LHCN-M2 (cell line): ENCODE data around the gene ELF4. TPM values are rescaled to one million over a fixed set of nuclear protein-coding genes. Genes with fewer than 3 reads are reported as not detected.

Experiments used
- DNase-seq: peaks from one replicate; pipeline ENCODE4 v3.0.0-alpha.2; 2012; ENCODE audit warnings: low read depth
- total RNA-seq: library from RNA; depleted of rRNA; stranded (reverse); fragments of >200 nt; gene quantifications from 2 replicates; pipeline ENCODE4 v1.2.3, GENCODE V29; 2014

ELF4 gene
- total RNA-seq, 1 experiment from 2014 or later: 14.2 TPM

DNA sequence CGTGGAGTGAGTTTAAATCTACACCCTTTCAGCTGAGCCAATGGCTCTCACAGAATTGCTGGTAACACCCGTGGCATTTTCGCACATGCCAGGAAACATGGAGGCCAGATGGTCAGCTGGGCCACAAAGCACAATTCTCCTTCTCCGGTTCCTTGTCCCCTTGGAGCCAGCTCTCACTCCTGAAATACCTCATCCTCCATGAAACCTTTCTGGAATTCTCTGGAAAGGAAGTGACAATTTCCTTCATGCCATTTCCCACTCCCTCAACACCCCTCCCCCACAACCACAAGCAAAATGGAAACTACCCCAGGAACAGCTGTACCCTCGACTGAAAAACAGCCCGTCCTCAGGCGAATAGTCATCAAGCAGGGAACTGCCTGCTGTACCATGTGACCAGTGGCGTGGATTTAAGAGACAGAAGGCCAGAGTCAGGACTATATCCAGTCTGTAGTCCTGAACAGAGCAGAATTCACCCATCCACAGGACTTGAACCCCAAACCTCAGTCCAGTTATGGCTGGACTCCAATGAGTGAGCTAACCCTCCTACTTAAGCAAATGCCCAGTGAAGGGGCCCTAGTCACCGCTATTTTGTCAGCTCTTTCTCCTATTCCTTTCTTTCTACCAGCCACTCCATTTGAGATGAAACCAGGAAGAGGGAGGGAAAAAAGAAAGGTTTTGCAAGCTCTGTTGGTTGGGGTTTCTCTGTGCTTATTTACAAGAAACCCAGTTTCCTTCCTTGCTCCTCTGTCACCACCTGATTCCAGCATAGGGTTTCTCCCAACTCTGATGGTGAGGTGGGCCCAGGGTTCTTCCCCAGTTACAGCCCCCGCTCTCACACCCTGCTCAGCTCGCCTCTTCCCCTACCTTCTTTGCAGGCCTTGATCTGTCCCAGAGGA lies 24.5 kb downstream of the ELF4 start:
- peak; percentile 80 for DNase-seq

DNA sequence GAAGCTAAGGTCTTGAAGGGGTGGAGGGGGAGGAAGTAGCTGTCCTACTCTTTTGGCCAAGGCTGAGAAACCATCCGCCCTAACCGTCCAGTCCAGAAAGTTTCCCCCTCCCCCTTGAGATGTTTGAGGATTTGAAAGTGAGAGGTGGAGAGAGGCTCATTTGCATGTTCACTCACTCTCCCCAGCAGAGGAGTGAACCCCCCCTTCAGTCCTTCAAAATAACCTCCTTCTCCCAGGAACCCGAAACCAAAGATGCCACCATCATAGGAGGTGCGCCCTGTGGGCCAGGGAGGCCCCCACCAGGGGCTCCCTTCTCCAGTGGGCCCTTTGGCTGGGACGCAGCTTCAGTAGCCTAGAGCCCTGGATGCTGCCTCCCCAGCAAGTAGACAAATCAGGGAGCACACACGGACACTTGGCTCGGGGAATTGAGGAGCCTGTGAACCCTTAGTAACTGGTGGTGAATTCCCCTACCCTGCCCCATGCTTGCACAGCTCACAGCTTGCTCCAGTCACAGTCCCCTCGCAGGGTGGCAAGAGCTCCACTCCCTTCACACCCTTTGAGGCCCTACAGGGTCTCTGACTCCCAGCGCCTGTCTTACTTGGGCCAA lies 25.6 kb downstream of the ELF4 start:
- DNase-seq: no peak

- no peak for DNase-seq
Measured at GRCh38 chrX:130083656-130084382, 26.5 kb downstream of the ELF4 start.

GRCh38 chrX:130083107-130083490 lies 27.2 kb downstream of the ELF4 start:
- DNase-seq: no peak

DNA sequence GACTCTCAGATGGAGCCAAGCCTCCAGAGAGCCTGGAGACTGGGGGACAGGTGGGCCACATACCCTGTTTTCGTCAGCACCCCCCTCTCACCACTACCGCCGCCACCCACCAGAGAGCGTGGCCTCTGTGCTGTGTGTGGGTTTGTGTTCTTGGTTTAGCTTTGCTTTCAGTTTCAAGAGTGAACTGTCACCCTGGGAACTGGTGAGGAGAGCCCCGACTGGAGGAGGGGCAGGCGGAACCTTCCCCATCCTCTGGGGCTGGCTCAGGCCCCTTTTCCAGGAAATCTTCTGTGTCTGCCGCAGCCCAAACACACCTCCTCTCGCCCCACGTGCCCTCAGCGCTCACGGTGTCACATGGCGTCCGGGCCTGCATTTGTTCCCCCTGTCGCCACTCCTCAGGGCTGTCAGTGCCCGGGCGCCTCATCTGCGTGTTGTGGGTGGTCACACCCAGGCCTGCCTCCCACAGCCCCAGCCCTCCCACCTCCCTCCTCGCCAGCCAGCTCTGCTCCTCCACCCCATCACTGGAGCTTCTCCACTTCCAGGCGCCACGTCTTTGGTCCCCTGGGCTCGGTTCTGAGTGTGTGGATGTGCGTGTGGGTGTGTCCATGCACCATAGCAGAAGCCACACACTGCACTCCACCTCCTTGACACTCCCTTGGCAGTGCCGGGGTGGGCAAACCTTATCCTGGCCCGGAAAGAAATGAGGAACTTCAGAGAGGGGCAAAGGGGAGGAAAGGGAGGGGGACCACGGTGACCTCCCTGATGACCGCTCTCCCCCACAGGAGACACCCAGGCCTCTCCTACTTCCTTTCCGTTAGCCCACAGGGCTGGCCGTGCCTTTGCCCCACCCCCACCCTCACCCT lies 27.8 kb downstream of the ELF4 start:
- DNase-seq: no peak

- no peak for DNase-seq
Measured at GRCh38 chrX:130081421-130082045, 28.8 kb downstream of the ELF4 start.

- DNase-seq: no peak
Measured at GRCh38 chrX:130080791-130081367, 29.4 kb downstream of the ELF4 start.

DNA sequence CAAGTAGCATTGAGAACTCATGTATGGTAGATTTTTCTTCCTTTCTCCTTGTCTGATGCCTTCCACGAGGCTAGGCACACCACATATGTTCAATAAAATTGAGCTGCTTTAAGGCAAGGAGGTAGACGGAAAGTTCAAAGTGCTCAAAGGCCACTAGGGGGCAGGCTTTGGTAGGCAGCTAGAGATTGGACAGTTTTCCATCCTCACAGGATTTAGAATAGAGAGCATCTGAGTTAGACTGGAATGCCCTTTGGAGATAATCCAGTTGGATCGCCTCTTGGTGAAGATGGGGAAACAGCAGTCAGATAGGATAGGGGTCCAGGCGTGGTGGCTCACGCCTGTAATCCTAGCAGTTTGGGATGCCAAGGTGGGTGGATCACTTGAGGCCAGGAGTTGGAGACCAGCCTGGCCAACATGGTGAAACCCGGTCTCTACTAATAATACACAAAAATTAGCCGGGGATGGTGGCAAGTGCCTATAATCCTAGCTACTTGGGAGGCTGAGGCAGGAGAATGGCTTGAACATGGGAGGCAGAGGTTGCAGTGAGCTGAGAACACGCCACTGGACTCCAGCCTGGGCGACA lies 30.4 kb downstream of the ELF4 start:
- peak; percentile 70 for DNase-seq

- DNase-seq: no peak
Measured at GRCh38 chrX:130075777-130076176, 34.5 kb downstream of the ELF4 start.

- DNase-seq: no peak
Measured at GRCh38 chrX:130072345-130072740, 38.0 kb downstream of the ELF4 start.

DNA sequence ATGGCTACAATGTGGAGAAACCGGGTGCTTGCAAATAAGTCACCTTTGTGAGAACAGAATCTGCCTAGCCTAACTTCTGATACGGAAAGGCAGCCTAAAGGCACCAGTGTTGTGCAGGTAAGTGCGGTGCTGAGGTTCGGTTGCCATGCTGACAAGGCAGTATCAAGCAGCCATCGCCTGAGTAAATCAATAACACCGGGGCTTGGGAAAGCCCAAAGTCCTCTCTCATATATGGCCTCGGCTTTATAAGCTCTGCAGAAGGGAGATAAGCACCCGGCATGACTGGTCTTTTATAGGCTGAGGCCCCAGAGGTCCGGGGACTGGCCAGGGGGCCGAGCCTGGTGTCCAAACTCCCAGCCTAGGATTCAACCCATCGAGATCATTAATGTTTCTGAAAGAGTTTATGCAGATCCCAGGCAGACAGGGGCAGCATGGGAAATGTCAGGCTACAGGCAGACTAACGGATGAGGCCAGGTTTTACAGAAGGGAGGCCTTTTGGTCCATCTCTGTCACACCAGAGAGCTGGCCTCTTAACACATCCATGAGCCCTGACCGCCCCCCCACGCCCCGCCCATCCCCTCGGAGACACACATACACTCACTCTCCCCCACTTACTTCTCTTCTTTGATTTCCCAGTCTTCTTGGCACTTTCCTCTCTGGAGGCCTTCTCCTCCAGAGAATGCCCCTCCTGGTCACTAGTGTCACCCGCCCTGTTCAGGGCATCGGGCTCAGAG lies 38.5 kb downstream of the ELF4 start:
- DNase-seq: no peak

DNA sequence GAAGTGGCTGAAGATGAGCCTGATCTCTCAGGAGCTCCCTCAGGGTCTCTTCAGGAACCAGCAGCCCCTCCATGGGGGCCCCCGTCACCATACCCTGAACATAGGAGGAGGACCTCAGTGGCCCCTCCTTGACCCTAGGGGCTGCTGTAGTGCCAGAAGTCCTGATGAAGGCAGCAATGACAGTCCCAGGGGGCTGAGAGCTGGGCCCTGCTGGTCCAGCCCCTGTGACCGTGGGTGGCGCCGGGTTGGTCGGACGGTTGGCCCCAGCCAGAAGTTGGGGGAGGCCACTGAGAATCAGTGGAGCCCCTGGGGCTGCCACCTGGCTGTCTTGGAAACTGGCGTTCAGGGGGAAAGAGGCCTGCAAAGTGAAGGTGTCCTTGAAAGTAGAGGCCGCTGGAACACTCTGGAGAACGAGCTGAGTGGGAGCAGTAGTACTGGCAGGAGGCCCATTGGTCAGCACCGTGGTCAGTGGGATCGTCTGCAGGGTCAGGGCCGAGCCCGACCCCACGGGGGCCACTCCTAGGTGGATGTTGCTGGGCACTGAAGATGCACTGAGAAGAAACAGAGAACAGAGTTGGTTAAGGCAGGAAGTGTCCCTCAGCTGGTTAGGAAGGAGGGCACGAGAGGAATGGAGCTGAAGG lies 43.2 kb downstream of the ELF4 start:
- DNase-seq: no peak

- DNase-seq: peak; percentile 57
Measured at GRCh38 chrX:130060122-130061069, 49.9 kb downstream of the ELF4 start.

DNA sequence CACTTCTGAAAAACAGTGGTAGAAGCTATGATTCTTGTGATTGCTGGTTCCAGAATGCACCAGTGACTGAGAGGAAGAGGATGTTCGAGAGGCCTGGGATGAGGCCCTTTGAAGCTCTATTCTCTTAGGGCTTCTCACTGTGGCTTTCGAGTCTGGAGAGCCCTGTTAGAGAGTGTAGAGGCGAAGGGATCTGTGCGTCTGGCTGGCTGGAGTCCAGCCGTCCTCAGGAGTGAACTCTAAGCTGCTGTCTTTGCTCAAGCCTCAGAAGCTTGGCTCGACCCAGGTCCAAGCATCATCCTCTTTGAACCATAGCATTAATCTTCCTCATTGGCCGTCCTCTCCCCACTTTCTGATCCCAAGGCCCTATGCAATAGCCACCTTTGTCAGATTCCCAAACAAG lies 51.6 kb downstream of the ELF4 start:
- no peak for DNase-seq

DNA sequence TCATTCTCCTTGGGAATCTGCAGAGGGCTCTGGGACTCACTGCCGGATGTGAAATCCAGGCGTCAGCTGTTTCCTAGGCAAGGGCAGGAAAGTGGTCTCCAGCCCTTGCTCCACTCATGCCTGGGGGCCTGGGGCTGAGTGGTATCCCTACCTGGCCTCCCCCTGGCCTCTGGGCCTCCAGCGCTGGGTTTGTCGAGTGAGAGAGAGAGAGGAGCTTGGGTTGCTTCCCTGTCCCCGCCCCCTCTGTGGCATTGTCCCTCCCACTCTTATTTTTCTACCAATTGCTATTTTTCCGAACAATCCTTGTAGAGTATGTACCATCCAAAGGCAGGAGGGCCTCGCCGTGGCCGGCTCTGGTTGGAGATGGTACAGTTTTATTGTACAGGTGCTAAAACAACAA lies 53.1 kb downstream of the ELF4 start:
- no peak for DNase-seq

GRCh38 chrX:130055899-130056298 lies 54.4 kb downstream of the ELF4 start:
- DNase-seq: no peak

DNA sequence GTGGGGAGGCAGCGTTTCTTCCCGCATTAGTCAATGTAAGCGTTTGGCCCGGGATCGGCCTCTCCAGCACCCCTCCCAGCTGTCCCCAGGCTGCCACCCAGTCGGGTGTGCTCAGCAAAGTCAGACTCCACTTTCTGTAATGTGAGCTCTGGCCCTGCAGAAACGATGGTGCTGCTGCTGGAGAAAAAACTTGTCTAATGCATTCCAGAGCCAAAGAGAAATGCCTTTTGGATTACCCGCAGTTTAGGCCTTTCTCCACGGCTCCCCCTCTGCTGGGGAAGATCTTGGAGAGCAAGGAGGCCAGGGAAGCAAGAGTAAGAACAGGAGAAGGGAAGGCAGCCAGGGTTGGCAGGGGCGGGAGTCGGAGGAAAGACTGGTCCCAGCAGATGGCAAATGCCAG lies 55.2 kb downstream of the ELF4 start:
- peak; percentile 14 for DNase-seq

DNA sequence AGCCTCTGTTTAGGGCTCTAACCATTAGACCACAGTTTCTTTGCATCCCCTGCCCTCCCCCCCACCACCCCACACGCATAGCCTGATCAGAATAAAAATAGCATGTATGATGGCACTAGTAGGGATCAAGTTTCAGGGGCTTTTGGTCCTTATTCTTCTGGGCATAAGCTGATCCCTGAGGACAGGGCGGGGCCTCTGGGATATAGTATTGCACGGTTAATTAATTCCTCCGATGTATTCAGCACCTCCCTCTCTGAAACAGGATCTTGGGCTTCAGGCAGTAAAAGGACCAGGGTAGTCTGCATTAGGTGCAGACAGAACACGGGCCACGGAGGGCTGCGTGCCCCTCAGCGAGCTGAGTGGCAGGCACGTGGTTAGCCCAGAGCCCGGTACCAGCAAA lies 57.1 kb downstream of the ELF4 start:
- no peak for DNase-seq
